OCI-LY7 (cell line): Measurements from ENCODE around the gene CD38. TPM values are rescaled to one million over a fixed set of nuclear protein-coding genes. Genes with fewer than 3 reads are reported as not detected.

Experiments used
- BruUV-seq: library from RNA; stranded (reverse); fragments of 400-500 nt; replicated peaks from 2 replicates; lab custom pipeline; 2021; lab: Mats Ljungman, UMichigan
- CTCF ChIA-PET: fragments of 300-600 bp; sonication (Branson Sonifier 250); formaldehyde crosslinking; loops from one replicate; lab custom pipeline; 2022; ENCODE audit warnings: antibody characterized with exemption; ENCODE audit not compliant: unreplicated experiment; lab: Charles Lee
- POLR2A ChIA-PET: fragments of 300-600 bp; sonication (Branson Sonifier 250); formaldehyde crosslinking; loops from one replicate; lab custom pipeline; 2022; ENCODE audit warnings: antibody characterized with exemption; lab: Charles Lee
- DNase-seq: peaks from one replicate; pipeline ENCODE4 v3.0.0-alpha.2; 2015; ENCODE audit warnings: low spot score
- H2AFZ ChIP-seq: fragments of 200-600 bp; sonication (generic), shearing (Covaris generic); 2 replicates; pipeline ENCODE4 v1.6.1; 2014; ENCODE audit warnings: mild to moderate bottlenecking, antibody characterized with exemption, low read length, moderate library complexity
- H3K27ac ChIP-seq: fragments of 200-600 bp; sonication (generic); 2 replicates; pipeline ENCODE4 v1.5.1; 2014; ENCODE audit warnings: mixed run types, low read depth, mild to moderate bottlenecking, moderate library complexity, low read length, inconsistent platforms; ENCODE audit not compliant: poor library complexity, severe bottlenecking
- H3K36me3 ChIP-seq: fragments of 200-600 bp; sonication (generic); 2 replicates; pipeline ENCODE4 v1.6.1; 2014; ENCODE audit warnings: mild to moderate bottlenecking, antibody characterized with exemption, low read length, moderate library complexity, mixed read lengths; ENCODE audit not compliant: insufficient read depth
- H3K4me1 ChIP-seq: fragments of 200-600 bp; sonication (generic); 2 replicates; pipeline ENCODE4 v1.5.1; 2014; ENCODE audit warnings: mild to moderate bottlenecking, low read length; ENCODE audit not compliant: insufficient read depth, poor library complexity, severe bottlenecking
- H3K4me2 ChIP-seq: fragments of 200-600 bp; sonication (generic); 2 replicates; pipeline ENCODE4 v1.6.1; 2014; ENCODE audit warnings: mild to moderate bottlenecking, low read length
- H3K4me3 ChIP-seq: fragments of 200-600 bp; sonication (generic); 2 replicates; pipeline ENCODE4 v1.5.1; 2014; ENCODE audit warnings: mild to moderate bottlenecking, low read depth, low read length; ENCODE audit not compliant: poor library complexity, severe bottlenecking
- H3K79me2 ChIP-seq: fragments of 200-600 bp; sonication (generic); 2 replicates; pipeline ENCODE4 v1.6.1; 2016; ENCODE audit warnings: low read depth, mild to moderate bottlenecking, low read length, moderate library complexity, mixed read lengths; ENCODE audit not compliant: insufficient read depth
- H3K9me2 ChIP-seq: fragments of 200-600 bp; sonication (generic); 2 replicates; pipeline ENCODE4 v1.6.1; 2016; ENCODE audit warnings: mild to moderate bottlenecking, low read length, mixed read lengths; ENCODE audit not compliant: insufficient read depth
- H3K9me3 ChIP-seq: fragments of 200-600 bp; sonication (generic); 2 replicates; pipeline ENCODE4 v1.6.1; 2014; ENCODE audit warnings: mild to moderate bottlenecking, mixed run types, low read length, mixed read lengths
- H4K20me1 ChIP-seq: fragments of 200-600 bp; sonication (generic); 2 replicates; pipeline ENCODE4 v1.6.1; 2014; ENCODE audit warnings: mild to moderate bottlenecking, antibody characterized with exemption, low read length, moderate library complexity, mixed read lengths; ENCODE audit not compliant: insufficient read depth
- CTCF ChIP-seq: fragments of 200-600 bp; sonication (generic); conservative IDR thresholded peaks from 2 replicates; pipeline ENCODE4 v1.5.1; 2014; ENCODE audit warnings: mild to moderate bottlenecking, antibody characterized with exemption, low read length, moderate library complexity, mixed read lengths
- EZH2phosphoT487 ChIP-seq: fragments of 200-600 bp; sonication (generic); IDR thresholded peaks from 2 replicates; pipeline ENCODE4 v1.6.1; 2018; ENCODE audit warnings: low read depth, borderline replicate concordance, mild to moderate bottlenecking, mixed run types, antibody characterized with exemption, low read length, moderate library complexity, mixed read lengths
- intact Hi-C: fragments of 100-400 bp; cut with micrococcal nuclease; formaldehyde crosslinking; loops from one replicate; pipeline ENCODE4 v1.10.0; 2022; ENCODE audit not compliant: unreplicated experiment
- total RNA-seq, 2 experiments: library from RNA; depleted of rRNA in 1 of 2; stranded (reverse); fragments of >200 nt in 1 of 2; shearing (Covaris generic) in 1 of 2; gene quantifications; 2 replicates each; pipeline ENCODE4 v1.2.3, GENCODE V29; 2014 to 2022

Gene CD38
- total RNA-seq, 2 experiments from 2014 or later: 92.0 to 176 TPM

GRCh38 chr4:15779306-15779705 is 1.2 kb downstream of the CD38 start:
- H2AFZ ChIP-seq: peak overlapping the region; percentile 0; the same call in 1 of the 2 replicates
- TF ChIP-seq EZH2phosphoT487: no peak
- TF ChIP-seq CTCF: peak; percentile 42
- CTCF ChIA-PET: interaction anchor here (0.6 to 1.5 kb wide), 3 partner anchors 8 to 22 kb away, joined by 3 to 4 read pairs (median 3); no protein-coding TSS in a partner anchor
- H3K79me2 ChIP-seq: peaks cover 54% of the 10 kb centered on the region
- peaks cover 30% of the 10 kb centered on the region for H3K9me3 ChIP-seq
- H3K36me3 ChIP-seq: peaks cover 53% of the 10 kb centered on the region
- DNase-seq: no peak
- H3K4me1 ChIP-seq: peaks cover 70% of the 10 kb centered on the region
- POLR2A ChIA-PET: interaction anchor here (0.8 to 2.2 kb wide), 13 partner anchors 8 to 104 kb away, joined by 3 to 14 read pairs (median 5); no protein-coding TSS in a partner anchor
- peaks cover 9% of the 10 kb centered on the region; the same call in 1 of the 2 replicates for H4K20me1 ChIP-seq
- BruUV-seq: TSS peak; percentile 61
- peak overlapping the region; percentile 76 for H3K4me3 ChIP-seq
- peak overlapping the region; percentile 68 for H3K4me2 ChIP-seq
- intact Hi-C loops: loop anchor here (2.0 to 10.0 kb wide), 4 partner anchors 25 to 1555 kb away; partner anchors contain the start of genes CPEB2 and TAPT1
- peak overlapping the region; percentile 96 for H3K27ac ChIP-seq
- H3K9me2 ChIP-seq: no peaks in the 10 kb centered on the region

- CTCF ChIA-PET: interaction anchor here (0.6 to 1.5 kb wide), 3 partner anchors 8 to 23 kb away, joined by 3 to 4 read pairs (median 3); no protein-coding TSS in a partner anchor
- Histone ChIP-seq H3K79me2 (peaks cover 54% of the 10 kb centered on the region), H2AFZ (no peak overlapping the region), H3K9me2 (no peaks in the 10 kb centered on the region), H3K27ac (peak overlapping the region; percentile 96), H3K36me3 (peaks cover 56% of the 10 kb centered on the region), H3K9me3 (peaks cover 34% of the 10 kb centered on the region), H4K20me1 (peaks cover 9% of the 10 kb centered on the region; the same call in 1 of the 2 replicates), H3K4me3 (peak overlapping the region; percentile 76), H3K4me1 (peaks cover 74% of the 10 kb centered on the region), H3K4me2 (peak overlapping the region; percentile 68)
- intact Hi-C loops: loop anchor here (2.0 to 10.0 kb wide), 4 partner anchors 25 to 1555 kb away; partner anchors contain the start of genes CPEB2 and TAPT1
- TF ChIP-seq EZH2phosphoT487 (no peak), CTCF (no peak)
- no TSS peak for BruUV-seq
- no peak for DNase-seq
- POLR2A ChIA-PET: interaction anchor here (0.7 to 2.2 kb wide), 17 partner anchors 9 to 109 kb away, joined by 3 to 14 read pairs (median 5); no protein-coding TSS in a partner anchor
These were observed 1.7 kb downstream of the CD38 start for GRCh38 chr4:15779809-15780208.
